Measurements from ENCODE around the gene PHGDH. TPM values are rescaled to one million over a fixed set of nuclear protein-coding genes. Genes with fewer than 3 reads are reported as not detected.

The PHGDH gene
- 10 to 100 TPM; 27.8 to 86.4 TPM for total RNA-seq
- long read RNA-seq, donor 1, transcript PHGDH-208 (12 exons, 2,096 nt) = major isoform, 38 of 51 reads
- long read RNA-seq, donor 1, partial matches to known transcripts = 6 of 51 reads
- long read RNA-seq, donor 1, other reads (novel, unspliced or antisense) = 5 of 51 reads
- long read RNA-seq, donor 2, transcript PHGDH-208 (12 exons, 2,096 nt) = major isoform, 157 of 163 reads
- long read RNA-seq, donor 2, partial matches to known transcripts = 2 of 163 reads
- long read RNA-seq, donor 2, other reads (novel, unspliced or antisense) = 2 of 163 reads

DNA sequence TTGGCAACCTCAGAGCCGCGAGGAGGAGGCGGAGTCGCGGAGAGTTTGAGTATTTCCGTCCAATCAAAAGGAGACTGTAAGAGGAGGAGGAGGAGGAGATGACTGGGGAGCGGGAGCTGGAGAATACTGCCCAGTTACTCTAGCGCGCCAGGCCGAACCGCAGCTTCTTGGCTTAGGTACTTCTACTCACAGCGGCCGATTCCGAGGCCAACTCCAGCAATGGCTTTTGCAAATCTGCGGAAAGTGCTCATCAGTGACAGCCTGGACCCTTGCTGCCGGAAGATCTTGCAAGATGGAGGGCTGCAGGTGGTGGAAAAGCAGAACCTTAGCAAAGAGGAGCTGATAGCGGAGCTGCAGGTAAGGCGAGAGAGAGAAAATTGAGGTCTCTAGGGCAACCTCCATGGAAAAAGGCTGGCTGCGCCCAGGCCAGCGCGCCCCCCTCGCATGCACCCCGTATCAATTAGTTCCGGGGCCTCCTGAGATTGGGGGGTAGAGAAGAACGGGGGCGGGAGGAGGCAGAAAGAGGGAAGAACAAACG is at the start of gene PHGDH:
Gene PHGDH, plus strand, starts transcription at position 131 of the 538 bp plus-strand sequence. Its CDS starts 89 bp downstream, at position 220.
- intact Hi-C loops (cut with DNase I) = no loop called here
- peak; percentile 90 for DNase-seq (ENCODE audit: low spot score)

DNA sequence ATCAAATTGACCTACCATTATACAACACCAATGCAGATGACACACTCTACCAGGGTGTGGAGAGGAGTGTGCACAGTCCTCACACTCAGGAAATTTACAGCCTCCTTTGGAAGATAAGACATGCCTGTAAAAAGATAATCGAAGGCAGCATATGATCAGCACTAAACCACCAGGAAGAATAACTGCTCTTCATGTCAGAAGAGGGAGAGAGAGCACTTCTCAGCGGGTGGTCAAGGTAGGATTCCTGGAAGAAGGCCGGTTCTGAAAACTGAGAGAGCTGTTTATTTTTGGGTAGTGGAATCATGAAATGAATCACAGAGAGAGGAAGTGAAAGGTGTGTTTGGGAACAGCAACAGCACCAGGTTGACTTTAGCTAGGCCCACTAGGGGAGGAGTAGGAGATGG is 49.7 kb upstream of the PHGDH start:
- no peak for DNase-seq (ENCODE audit: low spot score)
- intact Hi-C loops (cut with DNase I) = loop anchor here (5.0 kb wide), 2 partner anchors 40 to 50 kb away; no protein-coding TSS in a partner anchor

GRCh38 chr1:119664067-119664466 is 47.7 kb upstream of the PHGDH start:
- intact Hi-C loops (cut with DNase I) = loop anchor here (5.0 kb wide), 2 partner anchors 42 to 52 kb away; no protein-coding TSS in a partner anchor
- DNase-seq (ENCODE audit: low spot score) = no peak

DNA sequence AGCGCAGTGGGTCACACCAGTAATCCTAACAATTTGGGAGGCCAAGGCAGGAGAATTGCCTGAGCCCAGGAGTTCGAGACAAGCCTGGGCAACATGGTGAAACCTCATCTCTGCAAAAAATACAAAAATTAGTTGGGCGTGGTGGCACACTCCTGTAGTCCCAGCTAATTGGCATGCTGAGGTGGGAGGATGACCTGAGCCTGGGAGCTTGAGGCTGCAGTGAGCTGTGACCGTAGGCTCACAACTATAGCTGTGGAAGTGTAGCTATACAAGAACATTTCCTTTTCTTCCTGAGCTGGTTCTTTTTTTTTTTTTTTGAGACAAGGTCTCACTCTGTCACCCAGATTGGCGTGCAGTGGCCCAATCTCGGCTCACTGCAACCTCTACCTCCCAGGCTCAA is 44.6 kb upstream of the PHGDH start:
- intact Hi-C loops (cut with DNase I) = no loop called here
- DNase-seq (ENCODE audit: low spot score) = no peak

DNA sequence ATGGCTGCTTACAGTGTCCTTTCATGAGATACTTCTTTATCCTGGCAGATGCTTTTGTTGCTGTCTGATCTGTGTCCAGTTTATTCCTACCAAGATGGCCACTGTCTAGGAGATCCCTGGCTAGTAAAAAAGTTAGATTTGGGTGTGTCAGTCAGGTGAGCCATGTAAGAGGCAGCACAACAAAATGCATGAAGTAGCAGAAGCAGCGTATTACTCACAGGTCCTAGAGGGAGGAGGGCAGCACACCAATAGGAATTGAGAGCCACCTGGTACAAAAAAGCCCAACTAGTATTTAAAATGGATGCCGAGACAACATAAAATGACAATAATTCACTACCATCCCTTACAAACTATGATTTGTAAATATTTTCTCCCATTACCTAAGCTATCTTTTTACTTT is 40.8 kb upstream of the PHGDH start:
- intact Hi-C loops (cut with DNase I) = no loop called here
- DNase-seq (ENCODE audit: low spot score) = no peak

DNA sequence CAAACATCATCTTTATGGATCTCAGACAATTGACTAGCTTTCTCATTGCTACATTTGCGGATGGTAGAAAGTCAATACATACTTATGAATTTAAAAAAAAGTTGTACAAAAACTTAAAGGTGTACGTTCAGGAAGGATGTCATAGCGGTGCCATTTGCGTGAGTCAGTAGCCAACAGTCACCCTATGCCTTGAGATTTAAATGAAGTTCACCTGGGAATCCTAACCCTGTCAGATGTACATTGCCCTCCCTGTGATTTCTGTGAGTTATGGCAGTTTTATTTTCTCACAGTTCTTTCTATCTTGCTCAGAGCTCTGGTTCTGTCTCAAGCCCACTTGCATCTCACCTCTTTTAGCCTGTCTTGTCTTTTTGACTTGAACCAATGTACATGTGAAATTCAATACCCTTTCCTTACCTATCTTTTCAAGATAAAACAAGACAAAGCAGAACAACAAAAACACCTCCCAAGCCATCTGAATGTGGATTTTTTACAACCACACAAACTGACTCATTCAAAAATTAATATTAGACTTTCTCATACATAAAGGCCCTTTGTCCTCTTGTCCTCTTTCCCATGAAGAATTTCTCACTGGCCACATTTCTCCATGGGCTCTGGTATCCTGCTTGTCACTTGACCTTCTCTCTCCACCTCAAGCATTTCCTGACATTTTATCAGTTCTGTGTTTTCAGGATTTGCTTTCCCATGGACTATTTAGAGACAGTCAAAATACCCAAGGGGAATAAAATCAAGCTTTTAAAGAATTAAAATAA is 38.4 kb upstream of the PHGDH start:
- DNase-seq (ENCODE audit: low spot score) = no peak
- intact Hi-C loops (cut with DNase I) = no loop called here

DNA sequence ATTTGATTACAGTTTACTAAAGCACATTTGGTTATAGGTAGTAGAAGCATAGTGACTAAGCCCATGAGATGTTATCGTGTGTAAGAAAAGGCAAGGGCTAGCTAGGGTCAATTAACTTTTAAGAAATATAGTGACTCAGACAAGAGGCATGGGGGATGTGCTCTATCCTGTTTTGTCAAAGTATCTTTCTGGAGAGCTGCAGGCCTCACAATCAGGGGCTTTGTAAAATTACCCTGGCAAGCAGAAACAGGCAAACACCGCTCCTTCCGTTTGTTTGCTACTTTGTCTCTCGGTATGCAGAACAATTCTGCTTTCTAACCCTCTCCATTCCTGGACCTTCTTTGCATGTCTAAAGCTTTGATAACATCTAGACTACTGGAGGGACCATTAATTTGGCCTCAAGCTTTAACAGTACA is 37.6 kb upstream of the PHGDH start:
- no peak for DNase-seq (ENCODE audit: low spot score)
- intact Hi-C loops (cut with DNase I) = no loop called here

GRCh38 chr1:119674835-119675289 is 36.9 kb upstream of the PHGDH start:
- intact Hi-C loops (cut with DNase I) = no loop called here
- no peak for DNase-seq (ENCODE audit: low spot score)

DNA sequence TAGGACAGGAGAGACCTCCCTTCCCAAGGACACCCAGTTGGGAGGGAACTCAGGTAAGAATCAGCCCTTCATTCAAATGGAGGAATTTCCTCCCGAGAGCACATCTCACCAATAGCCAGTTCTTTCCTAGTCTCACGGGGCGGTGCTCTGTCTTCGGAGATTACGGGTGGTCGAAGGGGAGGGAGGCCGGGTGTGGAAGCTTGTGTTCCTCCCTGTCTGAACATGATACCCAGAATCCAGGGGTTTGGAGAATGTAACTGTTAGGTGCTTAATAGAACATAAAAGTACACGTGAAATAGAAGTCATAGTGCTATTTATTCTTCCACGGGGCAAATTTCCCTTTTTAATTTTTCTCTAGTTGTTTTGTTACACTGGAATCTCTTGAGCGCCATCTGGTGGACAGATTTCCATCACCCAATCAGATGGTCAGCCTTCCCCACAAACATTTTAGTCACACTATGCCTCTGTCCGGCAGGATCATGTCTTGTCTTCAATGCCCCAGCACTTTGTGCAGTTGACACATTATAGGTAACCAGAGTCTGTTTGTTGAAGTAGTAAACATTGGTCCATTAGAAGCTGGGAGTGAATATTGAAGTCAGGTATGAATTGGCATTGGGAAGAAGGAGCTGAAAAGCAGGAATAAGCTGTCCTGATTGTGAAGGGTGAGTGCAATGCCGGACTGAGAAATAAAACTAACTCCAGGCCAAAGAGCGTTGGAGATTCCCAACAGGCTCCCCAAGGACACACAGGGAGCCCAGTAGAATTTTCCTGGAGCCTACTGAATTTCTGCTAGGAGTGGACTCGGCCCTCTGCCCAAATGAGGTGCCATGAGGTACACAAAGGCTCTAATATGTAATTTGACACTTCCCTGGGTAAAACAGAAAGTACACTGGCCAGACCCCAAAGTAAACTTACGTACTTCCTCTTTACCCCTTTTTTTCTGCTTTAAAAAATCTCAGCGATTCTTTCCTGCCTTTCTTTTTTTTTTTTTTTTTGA is 36.1 kb upstream of the PHGDH start:
- intact Hi-C loops (cut with DNase I) = no loop called here
- DNase-seq (ENCODE audit: low spot score) = peak; percentile 81

GRCh38 chr1:119676571-119677206 is 35.0 kb upstream of the PHGDH start:
- peak; percentile 82 for DNase-seq (ENCODE audit: low spot score)
- intact Hi-C loops (cut with DNase I) = no loop called here

DNA sequence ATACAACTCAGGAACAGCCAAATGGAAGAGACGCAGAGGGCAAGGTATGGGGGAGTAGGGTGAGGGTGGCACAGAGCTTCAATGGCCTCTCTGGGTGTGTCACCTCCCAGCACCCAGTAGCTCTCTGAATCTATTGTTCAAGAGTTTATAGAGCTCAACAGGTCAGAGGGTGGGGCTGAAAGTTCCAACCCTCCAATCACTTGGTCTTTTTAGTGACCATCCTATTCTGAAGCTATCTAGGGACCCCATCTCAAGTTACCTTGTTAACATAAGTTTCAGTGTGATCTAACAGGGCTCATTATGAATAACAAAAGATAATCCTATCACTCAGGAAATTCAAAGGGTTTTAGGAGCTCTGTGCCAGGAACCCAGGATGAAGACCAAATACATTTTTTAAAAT is 32.5 kb upstream of the PHGDH start:
- DNase-seq (ENCODE audit: low spot score) = no peak
- intact Hi-C loops (cut with DNase I) = no loop called here

- no peak for DNase-seq (ENCODE audit: low spot score)
- intact Hi-C loops (cut with DNase I) = no loop called here
These were observed 31.5 kb upstream of the PHGDH start for GRCh38 chr1:119680193-119680592.

DNA sequence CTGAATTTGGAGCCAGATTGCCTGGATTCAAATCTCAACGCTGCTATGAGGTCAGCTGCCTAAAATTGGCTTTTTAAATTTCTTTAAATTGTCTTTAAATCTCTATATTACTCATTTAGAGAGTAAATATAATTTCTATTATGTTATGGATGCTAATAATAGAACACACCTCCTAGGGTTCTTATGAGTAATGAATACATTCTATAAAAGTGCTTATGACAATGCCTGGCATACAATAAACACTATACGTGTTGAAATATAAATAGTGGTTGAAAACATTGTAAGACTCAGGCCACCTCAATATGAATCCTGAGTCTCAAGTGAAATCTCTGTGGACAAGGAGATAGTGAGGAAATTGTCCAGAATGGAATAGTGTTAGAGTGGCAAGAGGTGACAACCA is 31.0 kb upstream of the PHGDH start:
- intact Hi-C loops (cut with DNase I) = no loop called here
- DNase-seq (ENCODE audit: low spot score) = no peak

GRCh38 chr1:119681560-119681959 is 30.2 kb upstream of the PHGDH start:
- DNase-seq (ENCODE audit: low spot score) = no peak

GRCh38 chr1:119682141-119682540 is 29.6 kb upstream of the PHGDH start:
- no peak for DNase-seq (ENCODE audit: low spot score)
- intact Hi-C loops (cut with DNase I) = no loop called here

More at GRCh38 chr1:119681560-119681959, 30.2 kb upstream of the PHGDH start:
- intact Hi-C loops (cut with DNase I) = no loop called here

GRCh38 chr1:119683893-119684292 is 27.8 kb upstream of the PHGDH start:
- DNase-seq (ENCODE audit: low spot score) = no peak
- intact Hi-C loops (cut with DNase I) = no loop called here

DNA sequence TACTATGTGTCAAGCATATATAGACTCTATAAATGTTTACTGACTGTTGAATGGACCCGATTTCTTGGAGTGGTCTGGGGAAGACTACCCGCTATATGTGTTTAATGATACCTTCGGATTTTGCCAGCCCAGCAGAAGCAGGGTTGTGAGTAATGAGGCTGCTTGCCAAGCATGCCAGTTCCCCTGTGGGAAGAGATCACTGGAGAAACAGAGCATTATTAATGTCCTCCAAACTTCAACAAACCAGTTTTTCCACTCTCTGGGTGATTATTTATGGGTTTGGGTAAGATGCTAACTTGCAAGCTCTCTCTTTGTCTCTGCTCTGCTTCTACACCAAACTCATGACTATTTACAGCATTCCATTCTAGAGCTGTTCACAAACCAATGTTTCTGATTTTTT is 25.1 kb upstream of the PHGDH start:
- intact Hi-C loops (cut with DNase I) = no loop called here
- DNase-seq (ENCODE audit: low spot score) = no peak

DNA sequence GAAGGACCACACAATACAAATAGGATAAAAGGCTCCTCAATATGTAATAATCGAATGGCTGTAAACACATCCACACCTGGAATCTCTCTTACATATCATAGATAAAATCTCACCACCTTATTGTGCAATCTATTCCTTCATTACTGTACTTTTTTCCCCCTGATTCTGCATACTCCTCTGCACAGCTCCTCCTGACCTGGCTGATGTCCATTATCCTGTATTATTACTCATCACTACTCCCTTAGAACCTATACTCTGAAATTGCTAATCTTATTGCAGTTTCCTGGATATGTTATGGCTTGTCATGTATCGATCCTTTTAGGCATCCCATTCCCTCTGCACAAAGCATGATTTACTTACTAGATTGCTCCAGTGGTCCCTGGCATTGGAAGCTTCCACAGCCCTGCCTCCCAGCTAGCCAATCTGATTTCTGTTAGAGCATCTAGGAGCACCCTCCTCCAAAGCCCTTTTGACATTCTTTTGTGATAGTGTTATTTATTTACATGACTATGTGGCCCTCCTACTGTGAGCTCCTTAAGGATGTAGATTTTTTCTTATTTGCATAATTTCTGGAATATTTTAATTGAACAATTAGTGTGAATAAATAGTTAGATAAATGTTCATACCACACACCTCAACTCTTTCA is 24.2 kb upstream of the PHGDH start:
- DNase-seq (ENCODE audit: low spot score) = no peak
- intact Hi-C loops (cut with DNase I) = no loop called here

Data from posterior vena cava (tissue), 2 donors.